HFFc6 (cell line): ENCODE results near the gene TTC33. TPM values are rescaled to one million over a fixed set of nuclear protein-coding genes. Genes with fewer than 3 reads are reported as not detected.
A peak's percentile ranks its signal among the peaks of the same experiment; 100 is the strongest.

Experiments used
- DNase-seq: peaks from one replicate; pipeline ENCODE4 v3.0.0-alpha.2; 2018
- H3K27ac Mint-ChIP-seq: 2 replicates; pipeline ENCODE4 v1.8.0; 2020; ENCODE audit warnings: mild to moderate bottlenecking, mixed read lengths
- H3K27me3 Mint-ChIP-seq: 2 replicates; pipeline ENCODE4 v1.8.0; 2021; ENCODE audit warnings: mild to moderate bottlenecking, moderate library complexity, mixed read lengths; ENCODE audit not compliant: insufficient read depth
- H3K36me3 Mint-ChIP-seq: 2 replicates; pipeline ENCODE4 v1.8.0; 2021; ENCODE audit warnings: low read depth, mixed read lengths
- H3K4me1 Mint-ChIP-seq: 2 replicates; pipeline ENCODE4 v1.8.0; 2020; ENCODE audit warnings: low read depth, mixed read lengths
- H3K4me3 Mint-ChIP-seq: 2 replicates; pipeline ENCODE4 v1.8.0; 2020; ENCODE audit warnings: mild to moderate bottlenecking, moderate library complexity, mixed read lengths
- H3K9me3 Mint-ChIP-seq: 2 replicates; pipeline ENCODE4 v1.8.0; 2020; ENCODE audit warnings: mild to moderate bottlenecking, mixed read lengths
- CTCF ChIP-seq: fragments of 200-600 bp; sonication (generic); IDR thresholded peaks from 2 replicates; pipeline ENCODE4 v1.5.0; 2021; ENCODE audit warnings: antibody characterized with exemption, mild to moderate bottlenecking
- total RNA-seq, 6 experiments: library from RNA; stranded (reverse); fragmentation: NEBNext Ultra II Directional; extraction: Animal tissue kit (Norgen Biotek cat#: 25700); gene quantifications; 2 replicates in 1 of 6; 3 replicates in 5 of 6; pipeline ENCODE4 v1.2.3, GENCODE V29; 2021

TTC33 gene
- total RNA-seq, 6 experiments from 2014 or later, result 8.6 to 11.3 (median 9.8) TPM

GRCh38 chr5:40680741-40681362 is 74.9 kb downstream of the TTC33 start:
- Mint-ChIP-seq H3K4me3 (peak overlapping the region; percentile 92), H3K27ac (no peak overlapping the region), H3K36me3 (peaks cover 27% of the 10 kb centered on the region), H3K4me1 (peaks cover 75% of the 10 kb centered on the region), H3K9me3 (peaks cover 14% of the 10 kb centered on the region), H3K27me3 (peaks cover 9% of the 10 kb centered on the region)
- peak; percentile 53 for TF ChIP-seq CTCF
- no peak for DNase-seq

- Mint-ChIP-seq H3K36me3 (peaks cover 27% of the 10 kb centered on the region), H3K27me3 (peaks cover 9% of the 10 kb centered on the region), H3K27ac (peak within 1 kb of the TSS; percentile 81), H3K9me3 (peaks cover 14% of the 10 kb centered on the region), H3K4me1 (peaks cover 71% of the 10 kb centered on the region), H3K4me3 (peak within 1 kb of the TSS; percentile 92)
- no peak for TF ChIP-seq CTCF
- DNase-seq, result no peak
These were observed 75.7 kb downstream of the TTC33 start, which contains the start of gene PTGER4 for GRCh38 chr5:40679913-40680681. Gene PTGER4, plus strand, starts transcription at chr5:40679915. Its CDS starts 1,079 bp downstream, at chr5:40680994.

GRCh38 chr5:40679148-40679912 is 76.4 kb downstream of the TTC33 start:
- Mint-ChIP-seq H3K9me3 (peaks cover 14% of the 10 kb centered on the region), H3K4me3 (peak overlapping the region; percentile 92), H3K36me3 (peaks cover 27% of the 10 kb centered on the region), H3K27ac (peak overlapping the region; percentile 81), H3K27me3 (peaks cover 9% of the 10 kb centered on the region), H3K4me1 (peaks cover 66% of the 10 kb centered on the region)
- TF ChIP-seq CTCF, result no peak
- peak; percentile 78 for DNase-seq

GRCh38 chr5:40678460-40679147 is 77.2 kb downstream of the TTC33 start:
- TF ChIP-seq CTCF, result no peak

GRCh38 chr5:40678026-40678425 is 77.7 kb downstream of the TTC33 start:
- peak overlapping the region; percentile 92 for H3K4me3 Mint-ChIP-seq
- peaks cover 57% of the 10 kb centered on the region for H3K4me1 Mint-ChIP-seq
- peak overlapping the region; percentile 25; the same call in 1 of the 2 replicates for H3K27ac Mint-ChIP-seq
- DNase-seq, result no peak
- peaks cover 9% of the 10 kb centered on the region for H3K27me3 Mint-ChIP-seq
- peaks cover 27% of the 10 kb centered on the region for H3K36me3 Mint-ChIP-seq
- H3K9me3 Mint-ChIP-seq, result peaks cover 14% of the 10 kb centered on the region
- no peak for TF ChIP-seq CTCF

More at GRCh38 chr5:40678460-40679147, 77.2 kb downstream of the TTC33 start:
- peaks cover 14% of the 10 kb centered on the region for H3K9me3 Mint-ChIP-seq
- H3K4me3 Mint-ChIP-seq, result peak overlapping the region; percentile 92
- H3K4me1 Mint-ChIP-seq, result peaks cover 60% of the 10 kb centered on the region
- peaks cover 9% of the 10 kb centered on the region for H3K27me3 Mint-ChIP-seq
- DNase-seq, result no peak
- peak overlapping the region; percentile 81 for H3K27ac Mint-ChIP-seq
- peaks cover 27% of the 10 kb centered on the region for H3K36me3 Mint-ChIP-seq
